ENCODE measurements around the gene KIFC3. TPM values are rescaled to one million over a fixed set of nuclear protein-coding genes. Genes with fewer than 3 reads are reported as not detected.

The KIFC3 gene
- total and polyA plus RNA-seq, 9 donors = 4.6 to 54.0 (median 23.8) TPM

GRCh38 chr16:57754354-57755060 is 47.8 kb downstream of the KIFC3 start:
- no peaks in the 10 kb centered on the region for H3K36me3 ChIP-seq
- H3K27ac ChIP-seq = no peak overlapping the region
- TF ChIP-seq, protein P1, sequence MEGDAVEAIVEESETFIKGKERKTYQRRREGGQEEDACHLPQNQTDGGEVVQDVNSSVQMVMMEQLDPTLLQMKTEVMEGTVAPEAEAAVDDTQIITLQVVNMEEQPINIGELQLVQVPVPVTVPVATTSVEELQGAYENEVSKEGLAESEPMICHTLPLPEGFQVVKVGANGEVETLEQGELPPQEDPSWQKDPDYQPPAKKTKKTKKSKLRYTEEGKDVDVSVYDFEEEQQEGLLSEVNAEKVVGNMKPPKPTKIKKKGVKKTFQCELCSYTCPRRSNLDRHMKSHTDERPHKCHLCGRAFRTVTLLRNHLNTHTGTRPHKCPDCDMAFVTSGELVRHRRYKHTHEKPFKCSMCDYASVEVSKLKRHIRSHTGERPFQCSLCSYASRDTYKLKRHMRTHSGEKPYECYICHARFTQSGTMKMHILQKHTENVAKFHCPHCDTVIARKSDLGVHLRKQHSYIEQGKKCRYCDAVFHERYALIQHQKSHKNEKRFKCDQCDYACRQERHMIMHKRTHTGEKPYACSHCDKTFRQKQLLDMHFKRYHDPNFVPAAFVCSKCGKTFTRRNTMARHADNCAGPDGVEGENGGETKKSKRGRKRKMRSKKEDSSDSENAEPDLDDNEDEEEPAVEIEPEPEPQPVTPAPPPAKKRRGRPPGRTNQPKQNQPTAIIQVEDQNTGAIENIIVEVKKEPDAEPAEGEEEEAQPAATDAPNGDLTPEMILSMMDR (IDR thresholded peaks at IDR 0.05) = no peak
- no peak for TF ChIP-seq EP300 (IDR thresholded peaks at IDR 0.05)
- TF ChIP-seq POLR2A (IDR thresholded peaks at IDR 0.05) = no peak
- H3K9me3 ChIP-seq = no peaks in the 10 kb centered on the region
- H3K4me1 ChIP-seq (ENCODE audit: insufficient read depth) = no peaks in the 10 kb centered on the region
- H3K27me3 ChIP-seq = no peaks in the 10 kb centered on the region
- intact Hi-C loops (cut with DNase I) = loop anchor here (5.0 to 10.0 kb wide), 5 partner anchors 108 to 248 kb away; partner anchors contain the start of genes USB1 (in 2 of the 4) and ZNF319 (in 2 of the 4)
- DNase-seq = peak in 1 of 5 donors; percentile 14
- H3K4me3 ChIP-seq = no peak overlapping the region
- WGBS, 3 donors = 78 to 82% (median 81%) methylated on average over 9 of the region's 9 CpGs

GRCh38 chr16:57753448-57754353 is 48.6 kb downstream of the KIFC3 start:
- H3K27me3 ChIP-seq = no peaks in the 10 kb centered on the region
- no peak overlapping the region for H3K4me3 ChIP-seq
- no peaks in the 10 kb centered on the region for H3K36me3 ChIP-seq
- 88 to 90% (median 88%) methylated on average over 30 to 32 of the region's 32 CpGs for WGBS, 3 donors
- intact Hi-C loops (cut with DNase I) = loop anchor here in 2 of 4 donors (10.0 kb wide), 2 partner anchors 111 to 241 kb away; no protein-coding TSS in a partner anchor
- no peaks in the 10 kb centered on the region for H3K9me3 ChIP-seq
- no peak overlapping the region for H3K27ac ChIP-seq
- peak in 1 of 5 donors; percentile 24 for DNase-seq
- TF ChIP-seq, protein P1 (IDR thresholded peaks at IDR 0.05) = no peak
- TF ChIP-seq POLR2A (IDR thresholded peaks at IDR 0.05) = no peak
- no peak for TF ChIP-seq EP300 (IDR thresholded peaks at IDR 0.05)
- H3K4me1 ChIP-seq (ENCODE audit: insufficient read depth) = no peaks in the 10 kb centered on the region

DNA sequence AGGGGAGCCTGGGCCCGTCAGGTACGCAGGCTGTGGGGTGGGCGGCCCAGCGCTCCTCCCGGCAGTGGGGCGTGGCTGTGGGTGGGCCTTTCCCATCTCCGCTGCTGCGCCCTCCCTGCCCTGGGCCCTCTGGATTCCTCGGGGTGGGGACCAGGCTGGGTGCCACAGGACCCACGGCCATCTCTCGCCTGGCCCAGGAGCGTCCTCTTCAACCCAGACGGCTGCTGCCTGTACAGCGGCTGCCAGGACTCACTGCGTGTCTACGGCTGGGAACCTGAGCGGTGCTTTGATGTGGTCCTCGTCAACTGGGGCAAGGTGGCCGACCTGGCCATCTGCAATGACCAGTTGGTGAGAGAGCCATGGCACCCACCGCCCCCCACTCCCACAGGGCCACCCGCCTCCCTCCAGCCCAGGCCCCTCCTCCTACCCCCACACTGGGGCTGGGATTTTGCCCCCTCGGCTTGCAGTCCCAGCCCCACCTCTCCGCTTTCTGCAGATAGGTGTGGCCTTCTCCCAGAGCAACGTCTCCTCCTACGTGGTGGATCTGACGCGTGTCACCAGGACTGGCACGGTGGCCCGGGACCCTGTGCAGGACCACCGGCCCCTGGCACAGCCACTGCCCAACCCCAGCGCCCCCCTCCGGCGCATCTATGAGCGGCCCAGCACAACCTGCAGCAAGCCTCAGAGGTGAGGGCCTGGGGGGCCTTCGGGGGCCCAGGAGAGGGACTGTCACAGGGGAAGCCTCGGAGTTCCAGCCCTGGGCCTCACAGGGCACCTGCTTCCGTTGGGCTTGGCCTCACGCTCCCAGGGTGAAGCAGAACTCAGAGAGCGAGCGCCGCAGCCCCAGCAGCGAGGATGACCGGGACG is 49.5 kb downstream of the KIFC3 start:
- TF ChIP-seq, protein P1 (IDR thresholded peaks at IDR 0.05) = no peak
- no peak for TF ChIP-seq EP300 (IDR thresholded peaks at IDR 0.05)
- TF ChIP-seq POLR2A (IDR thresholded peaks at IDR 0.05) = no peak
- Histone ChIP-seq H3K9me3 (no peaks in the 10 kb centered on the region), H3K27me3 (no peaks in the 10 kb centered on the region), H3K27ac (no peak overlapping the region), H3K36me3 (no peaks in the 10 kb centered on the region), H3K4me1 (ENCODE audit: insufficient read depth) (no peaks in the 10 kb centered on the region), H3K4me3 (no peak overlapping the region)
- intact Hi-C loops (cut with DNase I) = loop anchor here in 2 of 4 donors (10.0 kb wide), 2 partner anchors 112 to 242 kb away; no protein-coding TSS in a partner anchor
- 84 to 89% (median 85%) methylated on average over 37 to 44 of the region's 44 CpGs for WGBS, 3 donors
- peak in 1 of 5 donors; percentile 20 for DNase-seq

GRCh38 chr16:57752203-57752580 is 50.1 kb downstream of the KIFC3 start:
- 65 to 75% (median 67%) methylated on average over 6 of the region's 6 CpGs for WGBS, 3 donors
- Histone ChIP-seq H3K4me3 (no peak overlapping the region), H3K27ac (no peak overlapping the region), H3K27me3 (no peaks in the 10 kb centered on the region), H3K36me3 (no peaks in the 10 kb centered on the region), H3K4me1 (ENCODE audit: insufficient read depth) (no peaks in the 10 kb centered on the region), H3K9me3 (no peaks in the 10 kb centered on the region)
- intact Hi-C loops (cut with DNase I) = loop anchor here in 2 of 4 donors (10.0 kb wide), 2 partner anchors 113 to 243 kb away; no protein-coding TSS in a partner anchor
- TF ChIP-seq, protein P1 (IDR thresholded peaks at IDR 0.05) = no peak
- no peak for TF ChIP-seq EP300 (IDR thresholded peaks at IDR 0.05)
- no peak for TF ChIP-seq POLR2A (IDR thresholded peaks at IDR 0.05)
- DNase-seq = no peak
